Sigmoid colon (tissue), 4 donors: ENCODE data around the gene PHF5A.

Experiments
- POLR2A ChIP-seq, 2 donors: fragments of 450-650 bp; IDR thresholded peaks; one replicate each; pipeline ENCODE4 v1.6.1; 2016; ENCODE audit warnings: antibody characterized with exemption in 2 of 2, mild to moderate bottlenecking in 2 of 2, moderate library complexity in 2 of 2
- POLR2AphosphoS5 ChIP-seq, 4 donors: sonication (generic); formaldehyde crosslinking; IDR thresholded peaks; one replicate each; pipeline ENCODE4 v1.6.1; 2017; ENCODE audit warnings: antibody characterized with exemption in 4 of 4

GRCh38 chr22:41511521-41511968 is 43.1 kb upstream of the PHF5A start:
- TF ChIP-seq POLR2A (IDR thresholded peaks at IDR 0.05) (no peak), POLR2AphosphoS5 (IDR thresholded peaks at IDR 0.05) (no peak)
